GM12873 (cell line): ENCODE results near the gene TP53INP2.

Source experiments
- CTCF ChIP-seq: IDR thresholded peaks from 2 replicates; pipeline ENCODE4 v1.5.1; 2012; ENCODE audit warnings: low read depth, mild to moderate bottlenecking, moderate library complexity, low read length, control low read depth; ENCODE audit not compliant: insufficient read depth; ENCODE audit errors: missing control alignments

TP53INP2 gene

GRCh38 chr20:34762031-34762555, 57.9 kb downstream of the TP53INP2 start:
- TF ChIP-seq CTCF: no peak
